GM18909 (cell line): ENCODE data around the gene CD151.

ENCODE experiments used
- ATAC-seq: cut with Tn5 transposase; IDR thresholded peaks from one replicate; pipeline ENCODE4 v1.9.1; 2021; ENCODE audit warnings: mild to moderate bottlenecking; ENCODE audit not compliant: unreplicated experiment, poor library complexity

Gene CD151

GRCh38 chr11:853682-854448 lies 21.1 kb downstream of the CD151 start:
- ATAC-seq, result no peak

- no peak for ATAC-seq
Observed at GRCh38 chr11:854601-855329, 22.0 kb downstream of the CD151 start.

- no peak for ATAC-seq
Observed at GRCh38 chr11:855330-855674, 22.6 kb downstream of the CD151 start.

- ATAC-seq, result no peak
Observed at GRCh38 chr11:855796-856195, 23.0 kb downstream of the CD151 start.

GRCh38 chr11:856397-856796 lies 23.6 kb downstream of the CD151 start:
- ATAC-seq, result no peak

- ATAC-seq, result no peak
Observed at GRCh38 chr11:858053-858761, 25.5 kb downstream of the CD151 start.

GRCh38 chr11:858762-859339 lies 26.1 kb downstream of the CD151 start:
- ATAC-seq, result no peak

- ATAC-seq, result no peak
Observed at GRCh38 chr11:859394-860131, 26.8 kb downstream of the CD151 start.

GRCh38 chr11:860234-861104 lies 27.7 kb downstream of the CD151 start:
- ATAC-seq, result no peak

- ATAC-seq, result no peak
Observed at GRCh38 chr11:861105-861479, 28.3 kb downstream of the CD151 start.

- no peak for ATAC-seq
Observed at GRCh38 chr11:862081-862661, 29.4 kb downstream of the CD151 start.

- ATAC-seq, result no peak
Observed at GRCh38 chr11:862696-863022, 29.9 kb downstream of the CD151 start.

GRCh38 chr11:863023-863909 lies 30.5 kb downstream of the CD151 start:
- ATAC-seq, result no peak

- no peak for ATAC-seq
Observed at GRCh38 chr11:863910-864827, 31.4 kb downstream of the CD151 start.

GRCh38 chr11:864898-865297 lies 32.1 kb downstream of the CD151 start:
- ATAC-seq, result no peak

- no peak for ATAC-seq
Observed at GRCh38 chr11:865462-866430, 33.0 kb downstream of the CD151 start.
